Body of pancreas (tissue), 4 donors: ENCODE measurements around the gene CDK16.

Experiments
- CTCF ChIP-seq, 7 experiments: fragments of 450-650 bp in 4 of 7; fragments of 200-600 bp in 3 of 7; sonication (generic) in 3 of 7; IDR thresholded peaks; one replicate each; pipeline ENCODE4 v1.5.1; 2016 to 2019; ENCODE audit warnings: antibody characterized with exemption in 7 of 7
- POLR2A ChIP-seq, 3 donors: fragments of 450-650 bp; IDR thresholded peaks; one replicate each; pipeline ENCODE4 v1.6.1; 2016; ENCODE audit warnings: antibody characterized with exemption in 3 of 3, mild to moderate bottlenecking in 2 of 3

- TF ChIP-seq CTCF (IDR thresholded peaks at IDR 0.05) (no peak), POLR2A (IDR thresholded peaks at IDR 0.05) (peak in 2 of 3 donors; percentile 45 to 57)
These were observed 15.0 kb downstream of the CDK16 start for GRCh38 chrX:47233333-47234113.
